CD4-positive, alpha-beta T cell (primary cell): ENCODE results near the gene BMI1. TPM values are rescaled to one million over a fixed set of nuclear protein-coding genes. Genes with fewer than 3 reads are reported as not detected.

Experiments
- ATAC-seq: fragments of 200-7000 bp; cut with Tn5 transposase; one replicate; pipeline ENCODE4 v1.10.0; 2022; ENCODE audit warnings: mild to moderate bottlenecking; ENCODE audit not compliant: poor library complexity
- CTCF ChIA-PET: fragments of 350-600 bp; sonication (Branson Sonifier 250); formaldehyde crosslinking; loops from one replicate; lab custom pipeline; 2021; ENCODE audit warnings: antibody characterized with exemption, inconsistent platforms; lab: Charles Lee
- POLR2A ChIA-PET: fragments of 350-600 bp; sonication (Branson Sonifier 250); formaldehyde crosslinking; loops from one replicate; lab custom pipeline; 2021; ENCODE audit warnings: antibody characterized with exemption, inconsistent platforms; lab: Charles Lee
- DNase-seq, 14 experiments: peaks; one replicate each; pipeline ENCODE4 v3.0.0-alpha.2; 2013 to 2020; ENCODE audit warnings: mixed read lengths in 2 of 14
- H3K27ac ChIP-seq, 2 donors: one replicate each; pipeline versions ENCODE4 v1.5.1 to v1.7.0; 2013; ENCODE audit warnings: low read length in 2 of 2, low read depth in 1 of 2, mild to moderate bottlenecking in 1 of 2
- H3K27me3 ChIP-seq, 2 experiments: 1 replicate in 1 of 2; 2 replicates in 1 of 2; pipeline versions ENCODE4 v1.6.1 to v1.7.0; 2013; ENCODE audit warnings: low read length in 2 of 2, control low read depth in 1 of 2, mild to moderate bottlenecking in 1 of 2, moderate library complexity in 1 of 2; ENCODE audit not compliant: insufficient read depth in 2 of 2, control insufficient read depth in 1 of 2
- H3K36me3 ChIP-seq: one replicate; pipeline ENCODE4 v1.6.1; 2013; ENCODE audit warnings: low read length, control low read depth; ENCODE audit not compliant: insufficient read depth
- H3K4me1 ChIP-seq: one replicate; pipeline ENCODE4 v1.6.1; 2013; ENCODE audit warnings: low read length, control low read depth; ENCODE audit not compliant: insufficient read depth
- H3K4me3 ChIP-seq: one replicate; pipeline ENCODE4 v1.5.1; 2013; ENCODE audit warnings: mild to moderate bottlenecking, low read length, moderate library complexity
- H3K9me3 ChIP-seq, 2 experiments: 1 replicate in 1 of 2; 2 replicates in 1 of 2; pipeline versions ENCODE4 v1.6.1 to v1.7.0; 2013; ENCODE audit warnings: low read length in 2 of 2, mild to moderate bottlenecking in 2 of 2, control low read depth in 1 of 2, moderate library complexity in 1 of 2; ENCODE audit not compliant: control insufficient read depth in 1 of 2, insufficient read depth in 1 of 2
- H3K27ac Mint-ChIP-seq: one replicate; pipeline ENCODE4 v1.8.0; 2020; ENCODE audit warnings: mixed read lengths
- H3K27me3 Mint-ChIP-seq: one replicate; pipeline ENCODE4 v1.8.0; 2021; ENCODE audit warnings: mixed read lengths
- H3K36me3 Mint-ChIP-seq: one replicate; pipeline ENCODE4 v1.8.0; 2021; ENCODE audit warnings: low read depth, mixed read lengths
- H3K4me1 Mint-ChIP-seq: one replicate; pipeline ENCODE4 v1.8.0; 2021; ENCODE audit warnings: low read depth, mixed read lengths
- H3K4me3 Mint-ChIP-seq: one replicate; pipeline ENCODE4 v1.8.0; 2020; ENCODE audit warnings: mild to moderate bottlenecking, mixed read lengths
- H3K9me3 Mint-ChIP-seq: one replicate; pipeline ENCODE4 v1.8.0; 2020; ENCODE audit warnings: mixed read lengths
- intact Hi-C, 2 experiments: fragments of 100-400 bp; cut with DNase I in 1 of 2; cut with micrococcal nuclease in 1 of 2; formaldehyde crosslinking; loops; one replicate each; pipeline versions ENCODE4 v1.15.1 to v1.9.0; 2023 to 2025; cut with DNase I, micrococcal nuclease
- polyA plus RNA-seq, 2 donors: library from polyadenylated mRNA; unstranded; fragments of 120-200 nt; gene quantifications; one replicate each; pipeline ENCODE4 v1.2.1, GENCODE V29; 2013
- total RNA-seq, 174 experiments: library from RNA in 2 of 174; stranded (reverse) in 2 of 174; gene quantifications; one replicate each; pipeline ENCODE4 v1.2.3 and lab custom pipeline; 2021 to 2026
- TF ChIP-seq, protein P1 (sequence below): fragments of 200-600 bp; IDR thresholded peaks from one replicate; pipeline ENCODE4 v1.8.0; 2022; ENCODE audit warnings: antibody characterized with exemption, mild to moderate bottlenecking

Gene BMI1
- 10 to 100 TPM; 65.4 to 69.3 TPM for total RNA-seq
- 63.0 TPM for polyA plus RNA-seq (2013, experiment 1 of 2)
- 61.7 TPM for polyA plus RNA-seq (2013, experiment 2 of 2)
- 34.3 to 190 (median 70.1) reads per million in 172 experiments for total RNA-seq (lab: John Stamatoyannopoulos, UW)

GRCh38 chr10:22320591-22321155, at the start of gene BMI1:
Gene BMI1 (plus strand): TSS chr10:22321099. CDS start chr10:22326450, 5,351 bp downstream.
- Histone ChIP-seq H3K27me3 (peaks cover 5 to 27% of the 10 kb centered on the region in 2 experiments), H3K36me3 (no peaks in the 10 kb centered on the region), H3K9me3 (peaks cover 0 to 4% of the 10 kb centered on the region in 2 experiments), H3K27ac (peak within 1 kb of the TSS in 1 of 2 donors; percentile 74), H3K4me3 (peak within 1 kb of the TSS; percentile 69), H3K4me1 (peaks cover 33% of the 10 kb centered on the region)
- ChIA-PET CTCF (no interaction called here), POLR2A (interaction anchor here (0.5 to 5.9 kb wide), 10 partner anchors 17 to 276 kb away, joined by 3 to 48 read pairs (median 5); no protein-coding TSS in a partner anchor)
- Mint-ChIP-seq H3K4me1 (peaks cover 63% of the 10 kb centered on the region), H3K36me3 (peaks cover 34% of the 10 kb centered on the region), H3K4me3 (peak within 1 kb of the TSS; percentile 95), H3K9me3 (no peaks in the 10 kb centered on the region), H3K27me3 (peaks cover 55% of the 10 kb centered on the region), H3K27ac (peak within 1 kb of the TSS; percentile 90)
- DNase-seq (peak in 13 of 14 experiments; percentile 50 to 85 (median 67)), ATAC-seq (peak; percentile 37)
- TF ChIP-seq, protein P1, sequence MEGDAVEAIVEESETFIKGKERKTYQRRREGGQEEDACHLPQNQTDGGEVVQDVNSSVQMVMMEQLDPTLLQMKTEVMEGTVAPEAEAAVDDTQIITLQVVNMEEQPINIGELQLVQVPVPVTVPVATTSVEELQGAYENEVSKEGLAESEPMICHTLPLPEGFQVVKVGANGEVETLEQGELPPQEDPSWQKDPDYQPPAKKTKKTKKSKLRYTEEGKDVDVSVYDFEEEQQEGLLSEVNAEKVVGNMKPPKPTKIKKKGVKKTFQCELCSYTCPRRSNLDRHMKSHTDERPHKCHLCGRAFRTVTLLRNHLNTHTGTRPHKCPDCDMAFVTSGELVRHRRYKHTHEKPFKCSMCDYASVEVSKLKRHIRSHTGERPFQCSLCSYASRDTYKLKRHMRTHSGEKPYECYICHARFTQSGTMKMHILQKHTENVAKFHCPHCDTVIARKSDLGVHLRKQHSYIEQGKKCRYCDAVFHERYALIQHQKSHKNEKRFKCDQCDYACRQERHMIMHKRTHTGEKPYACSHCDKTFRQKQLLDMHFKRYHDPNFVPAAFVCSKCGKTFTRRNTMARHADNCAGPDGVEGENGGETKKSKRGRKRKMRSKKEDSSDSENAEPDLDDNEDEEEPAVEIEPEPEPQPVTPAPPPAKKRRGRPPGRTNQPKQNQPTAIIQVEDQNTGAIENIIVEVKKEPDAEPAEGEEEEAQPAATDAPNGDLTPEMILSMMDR, result no peak
- intact Hi-C loops, result loop anchor here (5.0 to 10.0 kb wide), 3 partner anchors 318 to 823 kb away; partner anchors contain the start of genes DNAJC1 (in 1 of the 2) and PIP4K2A (in 1 of the 2)

DNA sequence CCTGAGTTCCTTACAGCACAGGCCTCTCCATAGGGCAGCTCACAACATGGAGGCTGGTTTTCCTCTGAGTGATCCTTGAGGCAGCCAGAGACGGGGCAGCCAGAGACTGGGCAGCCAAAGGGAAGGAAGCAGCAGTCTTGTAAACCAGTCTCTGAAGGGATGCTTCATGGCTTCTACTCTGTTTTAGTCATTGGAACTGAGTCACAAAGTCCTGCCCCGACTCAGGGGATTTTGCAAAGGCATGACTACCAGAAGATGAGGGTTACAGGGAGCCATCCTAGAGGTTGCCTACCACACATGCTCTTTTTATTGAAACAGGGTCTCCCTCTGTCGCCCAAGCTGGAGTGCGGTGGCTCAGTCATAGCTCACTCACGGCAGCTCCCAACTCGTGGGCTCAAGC, 49.1 kb upstream of the BMI1 start:
- Mint-ChIP-seq H3K4me3 (no peak overlapping the region), H3K9me3 (no peaks in the 10 kb centered on the region), H3K27me3 (peaks cover 5% of the 10 kb centered on the region), H3K4me1 (no peaks in the 10 kb centered on the region), H3K36me3 (no peaks in the 10 kb centered on the region), H3K27ac (no peak overlapping the region)
- no peak overlapping the region for H3K27ac ChIP-seq
- H3K4me3 ChIP-seq, result no peak overlapping the region
- POLR2A ChIA-PET, result interaction anchor here (1.1 kb wide), 1 partner anchor 12 kb away, joined by 3 read pairs; no protein-coding TSS in a partner anchor
- DNase-seq (no peak), ATAC-seq (no peak)
- TF ChIP-seq, protein P1, result no peak
- H3K9me3 ChIP-seq, result no peaks in the 10 kb centered on the region
- CTCF ChIA-PET, result interaction anchor here (1.2 kb wide), 1 partner anchor 15 kb away, joined by 3 read pairs; no protein-coding TSS in a partner anchor
- intact Hi-C loops, result no loop called here
- no peaks in the 10 kb centered on the region for H3K27me3 ChIP-seq
- H3K4me1 ChIP-seq, result no peaks in the 10 kb centered on the region
- no peaks in the 10 kb centered on the region for H3K36me3 ChIP-seq

- Histone ChIP-seq H3K4me3 (no peak overlapping the region), H3K27me3 (no peaks in the 10 kb centered on the region), H3K4me1 (no peaks in the 10 kb centered on the region), H3K9me3 (no peaks in the 10 kb centered on the region), H3K36me3 (no peaks in the 10 kb centered on the region), H3K27ac (no peak overlapping the region)
- ChIA-PET CTCF (no interaction called here), POLR2A (no interaction called here)
- no peaks in the 10 kb centered on the region for H3K4me1 Mint-ChIP-seq
- H3K36me3 Mint-ChIP-seq, result no peaks in the 10 kb centered on the region
- TF ChIP-seq, protein P1, result no peak
- ATAC-seq, result no peak
- no peak for DNase-seq
- H3K9me3 Mint-ChIP-seq, result no peaks in the 10 kb centered on the region
- no peak overlapping the region for H3K27ac Mint-ChIP-seq
- intact Hi-C loops, result no loop called here
- no peaks in the 10 kb centered on the region for H3K27me3 Mint-ChIP-seq
- no peak overlapping the region for H3K4me3 Mint-ChIP-seq
These were observed 42.5 kb upstream of the BMI1 start for GRCh38 chr10:22278441-22278782.
